DMS53 treated with DMSO at 0.1 percent for 48 hours (cell line): ENCODE results near the gene FOXN4.
A peak's percentile ranks its signal among the peaks of the same experiment; 100 is the strongest.

Source experiments
- DNase-seq: peaks from one replicate; lab custom pipeline; 2025; ENCODE audit not compliant: unreplicated experiment; lab: John Stamatoyannopoulos, UW

Gene FOXN4

DNA sequence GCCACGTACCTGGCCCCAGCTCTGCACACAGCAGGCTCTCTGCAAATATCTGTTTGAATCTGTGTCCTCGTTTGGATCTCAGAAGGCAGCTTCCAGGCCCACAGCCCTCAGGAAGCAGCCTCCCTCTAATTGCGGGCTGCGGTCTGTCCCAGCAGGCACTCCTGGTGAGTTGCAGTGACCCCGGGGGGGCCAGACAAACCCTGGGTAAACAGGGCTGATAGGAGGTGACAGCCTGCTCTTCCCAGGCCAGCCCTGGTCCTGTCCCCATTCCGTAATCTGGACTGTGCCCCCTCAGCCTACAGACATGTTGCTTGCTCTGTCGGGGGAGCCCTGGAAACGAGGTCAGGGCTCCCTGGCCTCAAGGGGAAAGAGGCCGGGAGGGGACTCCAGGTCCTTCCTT is 2.0 kb downstream of the FOXN4 start:
- no peak for DNase-seq

DNA sequence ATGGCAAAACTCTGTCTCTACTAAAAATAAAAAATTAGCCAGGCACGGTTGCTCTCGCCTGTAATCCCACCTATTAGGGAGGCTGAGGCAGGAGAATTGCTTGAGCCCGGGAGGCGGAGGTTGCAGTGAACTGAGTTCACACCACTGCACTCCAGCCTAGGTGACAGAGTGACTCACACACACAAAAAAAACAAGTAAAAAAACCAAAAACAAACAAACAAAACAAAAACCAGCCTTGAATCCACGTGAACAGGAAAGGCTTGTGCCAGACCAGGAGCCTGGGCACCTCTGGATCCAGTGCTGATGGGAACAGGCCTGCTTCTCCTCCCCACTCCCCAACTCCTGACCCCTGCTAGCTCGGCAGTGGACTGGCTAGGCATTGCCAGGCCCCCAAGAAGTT is 3.5 kb downstream of the FOXN4 start:
- DNase-seq = peak; percentile 38

DNA sequence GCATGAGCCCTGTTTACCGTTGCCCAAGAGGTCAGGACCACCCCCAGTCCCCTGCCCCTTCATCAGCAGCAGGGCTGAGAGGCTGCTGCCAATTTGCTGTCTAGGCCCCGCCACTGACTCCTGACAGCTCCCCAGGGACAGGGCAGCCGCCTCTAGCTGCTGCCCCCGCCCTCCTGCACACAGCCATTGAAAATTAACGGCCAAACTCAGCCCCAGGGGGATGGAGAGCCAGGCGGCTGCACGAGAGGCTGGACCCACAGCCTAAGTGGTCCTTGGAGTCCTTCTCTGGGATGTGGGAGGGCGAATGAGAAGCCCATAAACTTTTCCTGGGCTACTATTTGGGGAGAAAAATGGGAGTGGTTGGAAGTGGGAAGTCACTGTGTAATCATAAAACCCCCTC is 4.6 kb downstream of the FOXN4 start:
- no peak for DNase-seq

DNA sequence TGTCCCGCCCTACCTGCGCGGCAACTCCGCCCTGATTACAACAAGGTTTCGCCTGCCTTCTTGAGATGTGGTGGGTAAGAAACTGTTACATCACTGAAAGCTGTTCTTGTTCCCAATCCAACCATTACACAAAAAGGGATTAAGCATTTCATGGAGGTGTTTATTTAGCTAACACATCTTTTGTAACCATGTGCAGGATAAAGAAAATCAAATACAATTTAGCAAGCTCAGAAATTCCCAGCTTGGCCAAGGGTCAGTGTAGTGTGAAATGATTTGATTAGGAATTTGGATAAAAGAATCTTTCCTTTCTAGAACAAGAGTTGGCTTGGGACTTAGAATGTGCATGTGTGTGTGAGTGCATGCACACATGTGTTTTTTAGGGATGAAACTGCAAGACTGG is 6.3 kb downstream of the FOXN4 start:
- no peak for DNase-seq

DNA sequence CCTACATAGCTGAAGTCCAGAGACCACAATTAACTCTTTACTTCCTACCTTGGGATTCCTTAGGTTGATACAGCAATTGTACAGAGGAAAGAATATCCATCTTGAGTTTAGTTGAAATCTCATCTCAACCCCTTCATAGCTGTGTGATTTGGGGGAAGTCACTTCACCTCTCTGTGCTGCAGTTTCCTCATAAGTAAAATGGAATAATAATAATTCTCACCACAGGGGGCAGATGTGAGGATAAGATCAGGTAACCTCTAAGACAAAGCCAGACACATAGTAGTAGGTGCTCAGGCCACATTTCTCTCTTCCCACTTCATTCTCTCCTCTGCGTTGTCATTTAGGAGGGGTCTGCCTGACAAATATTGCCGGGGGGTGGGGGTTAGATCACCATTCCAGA is 6.7 kb downstream of the FOXN4 start:
- no peak for DNase-seq

DNA sequence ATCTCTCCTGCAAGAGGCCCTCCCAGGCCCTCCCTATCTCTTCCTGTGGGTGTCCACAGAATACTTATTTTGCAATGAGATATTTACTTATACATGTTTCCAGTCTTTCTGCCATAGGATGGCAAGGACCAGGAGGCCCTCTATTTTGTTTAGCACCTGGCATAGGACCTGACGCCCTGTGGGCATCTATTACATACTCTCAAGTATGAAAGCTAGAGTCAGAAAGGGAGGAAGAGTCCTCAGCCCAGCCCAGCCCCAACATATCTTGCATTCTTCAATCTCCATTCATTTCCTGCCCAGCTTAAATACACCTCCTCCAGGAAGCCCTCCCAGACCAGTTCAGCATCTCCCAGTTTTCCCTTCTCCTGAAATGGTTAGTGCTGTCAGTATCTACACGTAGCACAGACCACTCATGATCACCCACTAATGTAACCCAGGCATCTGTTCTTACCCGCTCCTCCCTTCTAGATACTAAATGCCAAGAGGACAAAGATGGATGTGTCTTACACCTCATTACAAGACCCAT is 7.4 kb downstream of the FOXN4 start:
- DNase-seq = no peak

DNA sequence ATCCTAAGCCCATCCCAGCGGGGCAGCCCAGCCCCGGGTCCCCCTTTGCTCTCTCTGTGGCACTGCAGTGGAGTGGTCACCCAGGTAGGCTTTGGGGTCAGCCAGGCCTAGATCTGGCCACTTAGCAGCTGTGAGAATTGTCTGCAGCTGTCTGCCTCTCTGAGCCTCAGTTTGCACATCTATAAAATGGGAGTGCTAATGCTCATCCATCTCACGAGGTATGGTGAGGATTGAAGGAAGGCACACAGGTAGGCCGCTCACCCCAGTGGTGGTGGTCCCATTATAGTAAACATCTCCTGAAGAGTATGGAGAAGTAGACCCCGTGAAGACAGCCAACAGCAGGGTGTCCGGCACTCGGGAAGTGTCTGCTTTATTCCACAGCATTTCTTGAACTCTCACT is 9.2 kb downstream of the FOXN4 start:
- DNase-seq = no peak

DNA sequence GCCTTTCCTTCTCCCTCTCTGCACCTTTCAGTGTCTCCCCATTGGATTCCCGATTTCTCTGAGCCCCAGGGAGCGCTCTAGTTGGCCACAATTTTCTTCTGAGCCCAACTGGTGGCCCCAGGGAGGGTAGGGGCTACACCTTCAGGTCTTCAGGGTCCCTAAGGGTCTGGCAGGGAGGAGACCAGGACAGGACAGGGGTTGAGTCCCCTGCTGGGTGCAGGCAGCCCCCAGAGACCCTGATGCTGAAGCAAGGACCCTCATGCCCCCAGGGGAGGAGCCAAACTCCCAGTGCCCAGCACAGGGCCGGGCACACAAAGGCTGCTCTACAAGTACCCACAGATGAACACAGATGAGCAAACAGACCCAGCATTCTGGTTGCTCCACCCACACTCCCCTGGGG is 12.7 kb downstream of the FOXN4 start:
- no peak for DNase-seq

DNA sequence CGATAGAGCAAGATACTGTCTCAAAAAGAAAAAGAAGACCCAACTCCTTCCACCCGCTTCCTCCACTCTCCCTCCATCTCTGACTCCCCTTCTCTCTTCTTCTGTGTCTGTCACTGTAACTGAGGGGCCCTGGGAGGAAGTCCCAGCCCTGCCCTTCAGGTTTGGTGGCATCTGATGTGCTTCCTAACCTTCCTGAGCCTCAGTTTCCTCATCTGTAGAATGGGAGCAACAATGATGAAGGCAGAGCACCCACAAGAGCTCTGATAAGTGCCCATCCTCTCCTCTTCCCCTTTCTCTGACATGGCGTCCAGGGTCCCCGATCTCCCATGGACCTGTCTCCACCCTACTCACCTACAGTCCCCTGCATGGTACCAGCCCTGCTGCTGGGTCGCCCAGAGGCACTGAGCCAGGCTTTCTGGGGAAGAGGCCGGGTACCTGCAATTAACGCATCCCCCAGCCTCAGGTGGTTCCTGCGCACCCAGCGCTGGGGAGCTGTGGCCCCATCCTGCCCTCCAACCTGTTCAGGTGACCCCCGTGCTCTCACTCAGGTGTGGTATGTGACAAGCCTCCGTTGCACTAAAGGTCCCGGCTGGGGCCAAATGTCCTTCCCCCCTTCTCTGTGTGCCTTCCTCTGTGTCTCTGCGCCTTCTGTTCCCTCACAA is 13.2 kb downstream of the FOXN4 start:
- no peak for DNase-seq

DNA sequence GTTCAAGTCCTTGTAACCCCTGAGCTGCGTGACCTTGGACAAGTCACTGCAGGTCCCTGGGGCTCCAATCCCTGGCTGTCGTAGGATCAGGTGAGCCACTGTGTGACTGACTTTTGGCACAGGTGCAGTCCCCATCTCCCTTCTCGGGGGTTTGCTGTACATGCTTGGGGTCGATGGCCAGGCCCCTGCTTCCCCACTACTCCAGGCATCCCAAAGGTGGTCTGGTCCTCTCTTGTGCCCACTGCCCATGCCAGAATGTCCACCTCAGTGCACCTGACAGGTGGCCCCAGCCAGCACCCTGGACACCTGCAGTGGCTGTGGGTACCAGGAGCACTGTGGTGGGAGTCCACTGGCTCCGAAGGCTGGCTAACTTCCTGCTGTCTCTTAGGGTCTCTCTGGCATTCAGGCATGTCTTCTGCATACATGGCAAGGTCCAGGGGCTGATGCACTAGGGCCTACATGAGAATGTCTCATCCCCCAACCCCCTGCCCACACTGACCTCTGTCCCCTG is 14.7 kb downstream of the FOXN4 start:
- no peak for DNase-seq

DNA sequence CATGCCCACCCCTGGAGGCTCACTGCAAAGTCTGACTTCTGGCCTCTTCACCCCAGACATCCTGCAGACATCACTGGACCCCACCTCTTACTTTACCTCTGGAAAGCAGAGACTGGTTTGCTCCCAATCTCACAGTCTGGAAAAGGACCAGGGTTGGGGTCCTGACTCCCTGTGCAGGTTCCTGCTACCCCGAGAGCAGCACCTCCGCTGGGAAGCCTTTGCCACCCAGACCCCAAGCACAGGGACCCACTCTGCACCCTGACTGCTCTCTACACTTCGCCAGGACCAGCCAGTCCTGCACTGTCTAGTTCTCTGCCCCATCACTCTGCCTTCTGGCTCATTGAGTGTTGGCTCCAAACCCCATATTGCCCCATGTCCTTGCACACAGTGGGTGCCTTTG is 16.0 kb downstream of the FOXN4 start:
- no peak for DNase-seq

DNA sequence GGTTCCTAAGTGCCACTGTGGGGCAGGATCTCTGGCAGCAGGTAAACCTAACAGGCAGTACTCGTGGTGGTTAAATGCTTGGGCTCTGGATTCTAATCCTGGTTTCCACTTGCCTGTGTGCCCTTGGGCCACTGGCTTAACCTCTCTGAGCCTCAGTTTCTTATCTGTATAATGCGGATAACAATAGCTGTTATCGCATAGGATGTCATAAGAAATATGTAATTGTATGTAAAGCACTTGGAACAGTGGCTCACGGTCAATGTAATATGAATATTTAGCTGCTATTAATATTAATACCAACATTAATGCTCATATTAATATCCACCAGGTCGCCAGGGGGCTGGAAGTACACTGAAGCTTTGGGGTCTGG is 16.8 kb downstream of the FOXN4 start:
- DNase-seq = no peak

DNA sequence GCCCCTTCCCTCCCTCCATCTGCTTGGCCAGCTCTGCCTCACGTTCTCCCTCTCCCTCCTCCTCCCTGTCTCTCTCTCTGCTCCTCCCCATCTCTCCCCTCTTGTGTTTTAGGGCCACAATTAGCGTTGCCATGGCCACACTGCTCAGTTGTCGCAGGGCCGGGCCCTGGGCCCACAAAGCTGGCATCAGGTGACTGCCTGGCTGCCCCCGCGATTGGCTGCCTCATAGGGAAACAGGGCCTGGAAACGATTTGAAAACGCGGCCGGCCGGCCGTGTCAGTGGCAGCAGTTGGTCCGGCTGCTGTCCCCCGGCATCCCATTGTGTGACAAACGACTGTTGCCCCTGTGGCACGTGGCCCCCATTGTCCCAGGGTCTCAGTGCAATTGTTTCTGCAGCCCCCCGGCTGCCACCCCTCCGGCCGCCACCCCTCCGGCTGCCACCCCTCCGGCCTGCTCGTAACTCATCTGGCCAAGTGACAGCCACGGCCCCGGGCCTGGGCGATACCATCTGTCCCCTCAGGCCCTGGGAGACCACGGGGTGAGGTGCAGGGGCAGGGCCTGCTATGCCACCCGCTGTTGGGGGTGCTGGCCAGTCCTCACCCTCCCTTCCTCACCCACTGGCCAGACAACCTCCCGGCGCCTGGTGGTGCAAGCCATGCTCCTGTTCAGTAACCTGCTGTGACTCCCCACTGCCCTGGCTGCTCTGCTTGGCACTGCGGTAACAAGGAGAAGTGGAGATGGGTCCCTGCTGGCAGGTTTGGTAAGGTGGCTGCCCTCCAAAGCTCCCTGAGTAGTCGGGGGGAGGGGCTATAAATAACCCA is 17.4 kb downstream of the FOXN4 start:
- DNase-seq = peak; percentile 68

DNA sequence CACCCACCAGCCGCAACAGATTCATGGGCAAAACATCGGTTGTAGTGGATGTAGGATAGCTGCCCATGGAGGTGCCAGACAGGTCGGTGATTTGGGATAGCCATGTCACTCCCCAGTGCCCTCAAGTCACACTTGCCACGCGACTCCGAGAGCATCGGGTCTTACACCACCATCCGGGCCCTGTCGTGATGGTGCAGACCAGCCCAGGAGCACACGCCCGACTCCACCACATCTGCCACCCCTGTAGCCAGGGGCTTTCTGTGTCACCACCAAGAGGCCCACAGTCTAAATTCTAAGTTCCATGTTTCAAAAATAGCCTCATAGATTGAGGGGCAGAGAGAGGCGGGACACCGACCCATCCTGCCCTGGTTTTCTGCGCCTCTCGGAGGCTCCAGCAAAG is 18.0 kb downstream of the FOXN4 start:
- no peak for DNase-seq

DNA sequence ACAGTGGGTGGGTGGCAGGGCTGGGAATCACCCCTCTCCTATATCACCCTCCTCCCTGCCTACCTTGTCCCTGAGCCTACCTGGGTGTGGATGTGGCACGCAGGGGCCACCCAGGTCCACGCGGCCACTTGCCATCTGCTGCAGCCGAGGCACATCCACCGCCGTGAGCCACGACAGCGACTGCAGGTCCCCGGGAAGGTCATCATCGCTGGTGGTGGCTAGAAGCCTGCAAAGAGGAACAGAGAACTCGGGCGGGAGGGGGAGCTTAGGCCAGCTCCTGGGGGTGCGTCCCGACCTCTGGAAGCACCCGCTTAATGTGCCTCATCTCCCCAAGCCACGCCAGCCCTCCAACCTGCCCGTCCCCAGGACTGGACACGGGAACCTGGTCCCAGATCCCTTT is 19.0 kb downstream of the FOXN4 start:
- no peak for DNase-seq

DNA sequence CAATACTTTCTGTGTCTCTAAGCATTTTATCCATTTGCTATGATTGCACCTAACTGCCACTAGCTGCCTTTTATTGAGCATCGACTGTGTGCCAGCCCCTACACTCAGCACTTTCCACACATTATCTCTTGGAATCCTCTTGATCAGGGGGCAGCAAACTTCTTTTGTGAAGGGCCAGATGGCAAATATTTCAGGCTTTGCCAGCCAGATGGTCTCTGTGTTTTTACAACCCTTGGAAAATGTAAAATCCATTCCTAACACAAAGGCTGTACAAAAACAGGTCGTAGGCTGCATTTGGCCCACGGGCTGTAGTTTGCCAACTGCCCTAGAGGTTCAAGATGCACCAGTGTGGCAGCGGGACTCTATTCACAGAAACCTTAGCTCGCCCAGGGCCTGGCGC is 19.5 kb downstream of the FOXN4 start:
- no peak for DNase-seq

DNA sequence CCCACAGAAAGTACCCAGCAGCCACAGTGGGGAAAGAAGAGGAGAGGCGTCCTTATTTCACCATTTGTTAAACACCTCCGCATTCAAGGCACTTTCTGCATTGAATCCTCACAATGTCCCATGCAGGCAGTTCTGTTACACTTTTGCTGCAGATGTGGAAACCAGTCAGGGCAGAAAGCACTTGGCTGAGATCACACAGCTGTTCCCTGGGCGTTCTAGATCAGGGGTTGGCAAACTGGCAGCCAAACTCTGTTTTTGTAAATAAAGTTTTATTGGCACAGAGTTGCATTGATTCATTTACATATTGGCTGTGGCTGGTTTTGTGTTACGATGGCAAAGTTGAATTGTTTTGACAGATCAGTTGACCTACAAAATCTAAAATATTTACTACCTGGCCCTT is 20.1 kb downstream of the FOXN4 start:
- DNase-seq = no peak

DNA sequence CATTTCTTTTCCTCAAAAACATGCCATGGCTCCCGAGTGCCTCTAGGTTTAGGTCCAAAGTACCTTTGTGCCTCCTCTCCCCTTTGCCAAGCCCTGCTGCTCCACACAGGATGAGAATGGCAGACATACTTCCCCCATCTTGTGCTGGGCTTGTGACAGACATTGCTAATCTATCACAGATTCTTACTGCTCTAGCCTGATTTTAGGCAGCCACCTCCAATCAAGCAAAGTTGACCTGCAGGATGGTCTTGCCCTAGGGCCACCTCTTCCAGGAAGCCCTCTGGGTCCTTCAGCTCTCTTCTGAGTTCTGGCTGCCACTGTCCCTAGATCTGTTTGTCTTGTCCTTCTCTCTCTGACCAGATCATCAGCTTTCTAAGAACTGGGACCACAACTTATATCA is 20.5 kb downstream of the FOXN4 start:
- no peak for DNase-seq

DNA sequence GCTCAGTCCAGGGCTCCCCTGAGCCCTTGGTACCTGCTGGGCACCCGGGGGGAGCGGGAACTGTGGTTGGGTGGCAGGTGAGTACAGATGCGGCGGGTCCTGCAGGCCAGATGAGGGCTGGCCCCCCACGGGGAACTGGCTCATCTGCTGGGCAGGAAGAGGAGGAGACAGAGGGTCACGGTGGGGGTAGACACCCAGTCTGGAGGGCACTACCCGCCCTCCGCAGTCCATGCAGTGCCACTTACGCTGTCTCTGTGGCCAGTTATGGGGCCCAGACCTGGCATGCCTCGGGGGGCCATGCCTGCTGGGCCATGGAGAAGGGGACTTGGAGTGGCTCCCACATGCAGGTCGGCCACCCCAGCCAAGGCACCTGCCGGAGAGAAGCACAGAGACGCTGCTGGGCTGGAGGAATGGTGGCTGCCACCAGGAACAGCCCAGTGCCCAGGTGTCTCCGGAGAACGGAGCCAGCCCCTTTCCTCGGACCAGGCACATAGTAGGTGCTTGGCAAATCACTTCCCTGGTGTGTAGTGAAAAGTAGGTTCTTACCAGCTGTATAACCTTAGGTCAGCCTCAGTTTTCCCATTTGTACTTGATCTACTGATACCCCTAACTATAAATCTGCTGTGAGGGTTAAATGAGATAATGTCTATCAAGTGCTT is 21.1 kb downstream of the FOXN4 start:
- DNase-seq = no peak

DNA sequence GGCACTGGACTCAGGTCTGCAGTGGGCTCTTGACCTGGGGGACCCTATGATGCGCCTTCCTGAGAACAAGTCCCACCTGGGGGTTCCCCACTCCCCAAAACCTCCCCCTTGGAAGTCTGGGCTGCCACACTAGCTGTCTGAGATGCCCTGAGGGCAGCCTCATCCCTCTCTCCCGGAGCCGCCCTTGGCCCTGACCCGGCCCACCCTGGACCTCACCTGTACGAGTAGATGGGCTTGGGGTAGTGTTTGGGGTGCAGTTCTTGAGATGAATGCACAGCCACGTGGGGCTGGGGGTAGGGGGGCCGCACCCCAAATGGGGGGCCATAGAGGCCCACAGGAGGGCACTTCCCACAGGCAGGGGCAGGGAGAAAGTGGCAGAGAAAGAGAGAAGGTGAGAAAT is 21.9 kb downstream of the FOXN4 start:
- no peak for DNase-seq

DNA sequence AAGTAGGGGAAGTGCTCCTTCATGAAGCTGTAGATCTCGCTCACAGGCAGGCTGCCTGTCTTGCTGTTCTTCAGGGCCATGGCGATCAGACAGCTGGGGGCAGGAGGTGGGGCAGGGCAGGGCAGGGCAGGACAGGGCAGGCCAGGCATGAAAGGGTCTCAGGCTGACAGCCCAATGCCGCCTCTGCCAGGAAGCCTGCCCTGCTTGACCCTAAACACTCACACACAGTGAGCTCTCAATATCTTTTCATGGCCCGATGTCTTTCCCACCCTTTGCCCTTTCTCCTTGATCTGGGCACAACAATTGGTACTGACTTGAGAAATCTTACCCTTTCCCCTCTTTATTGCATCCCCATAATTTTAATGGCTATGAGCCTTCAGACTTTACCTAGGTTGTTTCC is 22.4 kb downstream of the FOXN4 start:
- DNase-seq = no peak

DNA sequence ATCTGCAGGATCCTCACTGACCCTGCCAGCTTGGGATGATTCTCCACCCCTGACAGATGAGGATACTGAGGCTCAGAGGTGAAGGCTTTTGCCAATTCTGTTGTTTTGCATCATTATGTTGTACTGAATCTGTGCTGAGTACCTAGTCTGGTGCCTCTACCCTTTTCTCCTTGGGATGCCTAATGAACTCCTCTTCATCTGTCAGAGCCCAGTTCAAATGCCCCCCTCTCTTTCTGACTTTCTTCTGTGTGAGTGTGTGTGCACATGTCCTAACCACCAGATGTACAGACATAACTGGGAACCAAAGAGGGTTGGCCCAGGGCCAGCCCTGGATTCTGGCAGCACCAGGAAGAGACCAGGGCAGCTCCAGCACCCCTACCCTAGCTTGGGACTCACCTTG is 22.8 kb downstream of the FOXN4 start:
- DNase-seq = no peak
